ENCODE measurements around the gene SELENOT. TPM values are rescaled to one million over a fixed set of nuclear protein-coding genes. Genes with fewer than 3 reads are reported as not detected.

SELENOT gene
- total and polyA plus RNA-seq, 7 donors, result 52.9 to 126 (median 80.4) TPM

DNA sequence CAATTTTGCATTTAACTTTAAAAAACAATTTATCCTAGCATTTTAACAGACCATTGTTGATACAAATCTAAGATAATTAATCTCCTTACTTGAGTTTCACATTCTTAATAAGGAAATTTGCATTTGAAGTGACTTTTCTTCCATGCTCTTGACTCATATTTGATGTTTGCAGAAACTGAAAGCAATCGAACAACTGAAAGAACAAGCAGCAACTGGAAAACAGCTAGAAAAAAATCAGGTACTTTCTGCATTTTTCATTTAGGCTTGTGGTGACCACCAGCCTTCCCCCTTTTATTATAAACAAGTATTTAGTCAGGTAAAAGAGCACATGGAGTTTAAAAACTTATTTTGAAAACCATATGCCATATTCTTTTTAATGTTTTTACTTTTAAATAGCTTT, 20.1 kb upstream of the SELENOT start:
- TF ChIP-seq, protein P1, sequence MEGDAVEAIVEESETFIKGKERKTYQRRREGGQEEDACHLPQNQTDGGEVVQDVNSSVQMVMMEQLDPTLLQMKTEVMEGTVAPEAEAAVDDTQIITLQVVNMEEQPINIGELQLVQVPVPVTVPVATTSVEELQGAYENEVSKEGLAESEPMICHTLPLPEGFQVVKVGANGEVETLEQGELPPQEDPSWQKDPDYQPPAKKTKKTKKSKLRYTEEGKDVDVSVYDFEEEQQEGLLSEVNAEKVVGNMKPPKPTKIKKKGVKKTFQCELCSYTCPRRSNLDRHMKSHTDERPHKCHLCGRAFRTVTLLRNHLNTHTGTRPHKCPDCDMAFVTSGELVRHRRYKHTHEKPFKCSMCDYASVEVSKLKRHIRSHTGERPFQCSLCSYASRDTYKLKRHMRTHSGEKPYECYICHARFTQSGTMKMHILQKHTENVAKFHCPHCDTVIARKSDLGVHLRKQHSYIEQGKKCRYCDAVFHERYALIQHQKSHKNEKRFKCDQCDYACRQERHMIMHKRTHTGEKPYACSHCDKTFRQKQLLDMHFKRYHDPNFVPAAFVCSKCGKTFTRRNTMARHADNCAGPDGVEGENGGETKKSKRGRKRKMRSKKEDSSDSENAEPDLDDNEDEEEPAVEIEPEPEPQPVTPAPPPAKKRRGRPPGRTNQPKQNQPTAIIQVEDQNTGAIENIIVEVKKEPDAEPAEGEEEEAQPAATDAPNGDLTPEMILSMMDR (IDR thresholded peaks at IDR 0.05), result no peak
- TF ChIP-seq POLR2A (IDR thresholded peaks at IDR 0.05) (no peak), EP300 (IDR thresholded peaks at IDR 0.05) (no peak), POLR2AphosphoS5 (IDR thresholded peaks at IDR 0.05) (no peak)
- Histone ChIP-seq H3K9me3 (no peaks in the 10 kb centered on the region), H3K4me3 (no peak overlapping the region), H3K4me1 (no peaks in the 10 kb centered on the region), H3K27ac (no peak overlapping the region), H3K36me3 (peaks cover 0 to 61% (median 19%) of the 10 kb centered on the region in 4 donors), H3K27me3 (no peaks in the 10 kb centered on the region)
- 61 to 74% methylated on average over 1 of the region's 1 CpG for WGBS, 2 donors
- intact Hi-C loops (cut with DNase I), result no loop called here
- no peak for DNase-seq

DNA sequence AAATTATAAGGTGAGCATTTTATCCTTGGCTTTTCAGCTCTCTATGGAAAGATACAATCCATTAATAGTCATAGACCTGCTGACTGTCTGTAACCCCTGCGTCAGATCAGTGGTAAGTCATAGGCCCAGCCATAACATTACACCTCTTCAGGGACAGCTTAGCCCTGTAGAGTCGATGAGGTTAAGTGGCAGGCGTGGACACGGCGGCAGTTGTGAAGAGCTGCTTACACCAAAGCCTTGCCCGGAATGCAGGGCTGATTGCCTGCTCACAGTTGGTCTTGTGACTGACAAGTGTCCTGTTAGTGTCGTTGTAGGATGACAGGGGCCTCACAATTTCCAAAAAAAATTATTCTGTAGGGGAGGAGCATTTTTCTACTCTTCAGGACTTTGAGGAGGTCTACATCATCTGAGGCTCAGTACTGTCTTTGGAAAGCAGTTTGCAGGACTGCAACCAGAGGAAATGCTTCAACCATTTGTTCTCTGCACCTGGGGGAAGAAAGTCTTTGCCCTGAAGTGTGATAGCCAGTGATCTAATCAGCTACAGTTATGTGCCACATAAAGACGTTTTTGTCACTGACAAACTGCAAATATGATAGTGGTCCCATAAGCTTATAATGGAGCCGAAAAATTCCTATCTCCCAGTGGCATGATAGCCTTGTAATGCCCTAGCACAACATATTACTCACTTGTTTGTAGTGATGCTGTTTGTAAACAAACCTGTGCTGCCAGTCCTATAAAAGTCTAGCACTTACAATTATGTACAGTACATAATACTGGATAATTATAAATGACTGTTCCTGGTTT, 14.9 kb upstream of the SELENOT start:
- H3K4me3 ChIP-seq, result no peak overlapping the region
- no peaks in the 10 kb centered on the region for H3K9me3 ChIP-seq
- no peak for DNase-seq
- 65 to 70% methylated on average over 9 of the region's 9 CpGs for WGBS, 2 donors
- TF ChIP-seq POLR2A (IDR thresholded peaks at IDR 0.05) (no peak), EP300 (IDR thresholded peaks at IDR 0.05) (no peak), POLR2AphosphoS5 (IDR thresholded peaks at IDR 0.05) (no peak)
- TF ChIP-seq, protein P1 (IDR thresholded peaks at IDR 0.05), result no peak
- no peaks in the 10 kb centered on the region for H3K27me3 ChIP-seq
- peaks cover 0 to 27% (median 11%) of the 10 kb centered on the region in 4 donors for H3K36me3 ChIP-seq
- no peak overlapping the region for H3K27ac ChIP-seq
- intact Hi-C loops (cut with DNase I), result no loop called here
- no peaks in the 10 kb centered on the region for H3K4me1 ChIP-seq

DNA sequence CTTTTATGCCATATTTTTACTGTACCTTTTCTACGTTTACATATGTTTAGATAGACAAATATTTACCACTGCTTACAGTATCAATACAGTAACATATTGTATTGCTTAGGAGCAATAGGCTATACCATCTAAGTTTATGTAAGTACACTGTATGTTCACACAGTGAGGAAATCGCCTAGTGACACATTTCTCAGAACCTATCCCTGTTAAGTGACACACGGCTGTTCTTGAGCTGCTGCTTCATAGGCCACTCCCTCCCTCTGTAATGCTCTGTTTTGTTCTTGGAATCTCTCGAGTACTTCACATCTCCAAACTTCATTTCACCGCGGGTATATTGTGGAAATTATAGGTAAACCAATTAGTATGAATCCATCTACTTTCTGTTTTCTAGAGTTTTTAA, 13.4 kb upstream of the SELENOT start:
- WGBS, 2 donors, result 51 to 66% methylated on average over 6 of the region's 6 CpGs
- peaks cover 0 to 11% (median 7%) of the 10 kb centered on the region in 4 donors for H3K36me3 ChIP-seq
- intact Hi-C loops (cut with DNase I), result no loop called here
- H3K27ac ChIP-seq, result no peak overlapping the region
- DNase-seq, result no peak
- no peak overlapping the region for H3K4me3 ChIP-seq
- H3K27me3 ChIP-seq, result no peaks in the 10 kb centered on the region
- no peaks in the 10 kb centered on the region for H3K9me3 ChIP-seq
- H3K4me1 ChIP-seq, result no peaks in the 10 kb centered on the region
- TF ChIP-seq, protein P1 (IDR thresholded peaks at IDR 0.05), result no peak
- no peak for TF ChIP-seq POLR2AphosphoS5 (IDR thresholded peaks at IDR 0.05)
- no peak for TF ChIP-seq POLR2A (IDR thresholded peaks at IDR 0.05)
- no peak for TF ChIP-seq EP300 (IDR thresholded peaks at IDR 0.05)

DNA sequence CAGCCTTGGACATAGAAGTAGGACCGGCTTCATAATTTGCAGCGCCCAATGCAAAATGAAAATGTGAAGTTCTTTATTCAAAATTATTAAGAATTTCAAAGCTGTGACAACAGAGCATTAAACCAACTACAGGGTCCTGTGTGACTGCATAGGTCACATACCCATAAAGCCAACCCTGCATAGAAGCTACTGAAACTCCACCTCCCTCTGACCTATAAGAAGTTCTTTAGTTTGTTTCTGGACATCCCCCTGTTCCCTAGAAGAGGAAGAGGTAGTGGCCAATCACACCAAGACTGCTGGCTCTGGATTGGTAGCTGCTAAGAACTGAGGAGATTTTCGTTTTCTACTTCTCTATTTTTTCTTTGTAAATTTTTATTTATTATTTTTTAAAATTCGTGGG, 9.0 kb upstream of the SELENOT start:
- Histone ChIP-seq H3K27ac (no peak overlapping the region), H3K4me1 (no peaks in the 10 kb centered on the region), H3K36me3 (no peaks in the 10 kb centered on the region), H3K9me3 (no peaks in the 10 kb centered on the region), H3K4me3 (no peak overlapping the region), H3K27me3 (no peaks in the 10 kb centered on the region)
- intact Hi-C loops (cut with DNase I), result no loop called here
- 87 to 95% methylated on average over 4 of the region's 4 CpGs for WGBS, 2 donors
- no peak for DNase-seq
- no peak for TF ChIP-seq POLR2A (IDR thresholded peaks at IDR 0.05)
- no peak for TF ChIP-seq EP300 (IDR thresholded peaks at IDR 0.05)

DNA sequence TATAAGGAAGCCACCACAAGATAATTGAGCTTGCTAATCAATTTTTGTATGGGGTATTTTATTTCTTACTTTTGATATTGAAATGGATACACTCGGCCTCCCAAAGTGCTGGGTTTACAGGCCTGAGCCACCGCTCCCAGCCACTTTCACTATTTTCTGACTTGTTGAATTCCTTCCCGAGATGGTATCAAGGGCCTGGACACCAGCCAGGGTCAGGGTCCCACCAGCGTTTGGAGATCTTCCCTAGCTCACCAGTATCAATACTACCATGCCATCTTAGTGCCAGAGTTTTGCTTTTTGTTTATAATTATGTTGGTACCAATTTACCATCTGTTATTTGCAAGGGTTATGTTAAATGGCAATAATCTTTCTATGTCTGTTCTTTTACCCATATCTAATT, 5.5 kb upstream of the SELENOT start:
- DNase-seq, result no peak
- H3K9me3 ChIP-seq, result no peaks in the 10 kb centered on the region
- H3K4me1 ChIP-seq, result peaks cover 0 to 7% (median 6%) of the 10 kb centered on the region in 4 donors
- TF ChIP-seq, protein P1 (IDR thresholded peaks at IDR 0.05), result no peak
- TF ChIP-seq POLR2AphosphoS5 (IDR thresholded peaks at IDR 0.05) (no peak), EP300 (IDR thresholded peaks at IDR 0.05) (no peak), POLR2A (IDR thresholded peaks at IDR 0.05) (no peak)
- WGBS, 2 donors, result 93 to 97% methylated on average over 4 of the region's 4 CpGs
- no peaks in the 10 kb centered on the region for H3K36me3 ChIP-seq
- no peaks in the 10 kb centered on the region for H3K27me3 ChIP-seq
- no peak overlapping the region for H3K4me3 ChIP-seq
- no peak overlapping the region for H3K27ac ChIP-seq
- intact Hi-C loops (cut with DNase I), result no loop called here

Data from sigmoid colon (tissue), 7 donors.